Nucleus accumbens (tissue), 56 donors: Measurements from ENCODE around the gene CHD3.
A peak's percentile ranks its signal among the peaks of the same experiment; 100 is the strongest.

ENCODE experiments used
- DNase-seq, 56 donors: peaks; one replicate each; lab custom pipeline; 2025; lab: John Stamatoyannopoulos, UW

The CHD3 gene

DNA sequence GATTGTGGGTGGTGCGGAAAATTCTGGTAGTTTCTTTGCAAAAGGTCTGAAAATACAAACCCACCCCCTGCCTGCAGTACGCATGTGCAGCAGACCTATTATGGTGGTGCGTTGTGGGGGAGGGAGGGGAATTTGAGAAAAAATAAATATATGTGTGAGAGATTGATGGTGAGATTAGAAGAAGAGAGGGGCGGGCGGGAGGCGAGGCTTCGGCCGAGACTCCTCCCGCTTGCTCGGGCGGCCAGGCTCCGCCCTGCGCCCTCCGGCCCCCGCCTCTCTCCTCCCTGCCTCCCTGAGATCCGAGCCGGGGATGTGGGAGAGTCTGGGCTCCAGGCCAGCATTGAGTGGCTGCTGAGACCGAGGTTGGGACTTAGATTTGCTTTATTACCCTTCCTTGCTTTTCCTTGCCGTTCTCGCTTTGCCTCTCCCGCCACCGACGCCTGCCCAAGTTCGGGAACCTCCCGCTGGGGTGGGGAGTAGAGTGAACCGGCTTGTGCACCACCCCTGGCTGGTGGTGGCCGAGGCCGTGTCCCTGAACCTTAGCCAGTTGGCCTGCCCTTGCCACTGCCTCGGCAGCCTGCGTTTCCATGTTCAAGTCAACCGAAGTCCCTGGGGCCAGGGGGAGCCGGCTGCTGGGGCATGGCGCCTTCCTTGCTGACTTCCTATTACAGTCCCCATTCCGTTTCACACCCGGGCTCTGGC is 956 bp upstream of the CHD3 start:
- peak in 55 of 56 donors; percentile 34 to 93 (median 80) for DNase-seq

DNA sequence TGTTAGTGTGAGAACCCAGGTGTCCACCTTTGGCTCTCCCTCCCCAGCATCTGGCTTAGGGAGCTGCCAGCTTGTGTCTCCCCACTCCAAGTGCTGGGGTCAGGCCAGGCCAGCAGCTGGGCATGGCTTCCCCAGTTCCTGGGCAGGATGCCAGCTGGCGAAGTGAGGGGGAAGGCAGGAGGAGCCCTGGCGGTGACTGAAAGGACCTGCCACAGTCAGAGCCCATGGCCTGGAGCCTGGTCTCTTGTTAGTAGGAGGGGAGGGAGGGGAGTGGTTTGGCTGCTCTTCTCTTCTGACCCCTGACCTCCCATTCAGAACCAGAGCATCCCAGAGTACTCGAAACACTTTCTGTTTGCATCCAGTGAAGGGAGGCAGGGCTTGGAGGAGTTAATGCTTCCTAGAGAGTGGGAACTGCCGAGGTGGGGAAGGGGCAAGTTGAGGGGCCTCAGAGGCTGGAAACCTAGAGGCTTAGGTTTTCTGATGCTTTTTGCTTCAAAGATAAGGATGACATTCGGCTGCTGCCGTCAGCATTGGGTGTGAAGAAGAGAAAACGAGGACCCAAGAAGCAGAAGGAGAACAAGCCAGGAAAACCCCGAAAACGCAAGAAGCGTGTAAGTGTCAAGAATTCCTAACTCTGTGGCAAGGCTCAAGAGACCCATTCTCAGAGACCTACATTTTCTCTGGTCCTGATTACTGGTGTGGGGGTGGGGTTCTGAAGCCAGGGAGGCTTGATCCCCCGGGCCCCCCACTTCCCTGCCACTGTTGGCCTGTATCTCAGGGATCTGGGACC is 772 bp downstream of the CHD3 start:
- peak; percentile 50 to 99 (median 93) for DNase-seq

DNA sequence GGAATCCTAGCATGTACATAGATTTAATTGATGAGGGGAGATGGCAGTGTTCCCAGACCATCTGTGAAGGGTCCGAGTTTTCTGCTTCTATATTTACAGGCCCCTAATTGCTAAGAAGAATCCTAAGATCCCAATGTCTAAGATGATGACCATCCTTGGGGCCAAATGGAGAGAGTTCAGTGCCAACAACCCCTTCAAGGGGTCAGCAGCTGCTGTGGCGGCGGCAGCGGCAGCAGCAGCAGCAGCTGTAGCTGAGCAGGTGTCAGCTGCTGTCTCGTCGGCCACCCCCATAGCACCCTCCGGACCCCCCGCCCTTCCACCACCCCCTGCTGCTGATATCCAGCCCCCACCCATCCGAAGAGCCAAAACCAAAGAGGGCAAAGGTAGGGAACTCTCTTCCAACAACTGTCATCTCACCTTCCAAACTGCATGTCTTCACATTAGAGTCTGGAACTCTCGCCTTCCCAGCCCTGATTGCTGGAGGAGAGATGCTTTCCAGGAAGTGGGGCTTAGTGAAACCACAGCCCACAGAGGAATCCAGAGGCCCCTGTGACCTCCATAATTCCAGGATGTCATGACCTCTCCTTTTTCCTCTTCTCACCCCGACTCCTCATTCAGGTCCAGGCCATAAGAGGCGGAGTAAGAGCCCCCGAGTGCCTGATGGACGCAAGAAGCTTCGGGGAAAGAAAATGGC is 4.7 kb downstream of the CHD3 start:
- DNase-seq = no peak

DNA sequence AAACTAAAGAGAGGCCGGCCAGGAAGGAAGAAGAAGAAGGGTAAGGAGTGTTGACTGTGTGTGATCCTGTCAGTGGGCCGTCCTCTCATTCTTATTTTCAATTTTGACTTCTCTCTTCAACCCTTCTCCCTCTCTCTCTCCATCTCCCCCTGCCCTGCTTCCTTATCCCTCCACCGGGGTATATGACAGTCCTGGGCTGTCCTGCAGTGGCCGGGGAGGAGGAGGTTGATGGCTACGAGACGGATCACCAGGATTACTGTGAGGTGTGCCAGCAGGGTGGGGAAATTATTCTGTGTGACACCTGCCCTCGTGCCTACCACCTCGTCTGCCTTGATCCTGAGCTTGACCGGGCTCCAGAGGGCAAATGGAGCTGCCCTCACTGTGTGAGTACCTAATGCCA is 5.6 kb downstream of the CHD3 start:
- DNase-seq = no peak

DNA sequence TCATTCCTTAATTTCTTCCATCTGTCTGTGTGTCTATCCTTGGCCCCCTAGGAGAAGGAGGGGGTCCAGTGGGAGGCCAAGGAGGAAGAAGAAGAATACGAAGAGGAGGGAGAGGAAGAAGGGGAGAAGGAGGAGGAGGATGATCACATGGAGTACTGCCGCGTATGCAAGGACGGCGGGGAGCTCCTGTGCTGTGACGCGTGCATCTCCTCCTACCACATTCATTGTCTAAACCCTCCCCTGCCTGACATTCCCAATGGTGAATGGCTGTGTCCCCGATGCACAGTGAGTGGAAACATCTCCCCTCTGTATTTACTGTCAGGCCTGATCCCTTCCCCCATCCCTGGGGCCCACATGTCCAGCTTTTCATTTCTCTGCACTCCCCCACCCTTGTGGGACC is 6.3 kb downstream of the CHD3 start:
- peak in 8 of 56 donors; percentile 16 to 49 (median 38) for DNase-seq

DNA sequence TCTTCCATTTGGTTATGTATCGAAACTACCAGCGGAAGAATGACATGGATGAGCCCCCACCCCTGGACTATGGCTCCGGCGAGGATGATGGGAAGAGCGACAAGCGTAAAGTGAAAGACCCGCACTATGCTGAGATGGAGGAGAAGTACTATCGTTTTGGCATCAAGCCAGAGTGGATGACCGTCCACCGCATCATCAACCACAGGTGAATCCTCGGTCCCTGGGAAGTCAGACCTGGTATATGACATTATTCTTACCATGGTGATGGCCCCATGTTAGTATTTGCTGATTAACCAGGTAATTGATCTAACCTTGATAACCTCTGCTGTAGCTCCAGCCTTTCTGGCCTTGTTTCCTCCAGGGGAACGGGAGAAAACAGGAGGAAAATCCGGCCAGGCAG is 8.5 kb downstream of the CHD3 start:
- DNase-seq = no peak

DNA sequence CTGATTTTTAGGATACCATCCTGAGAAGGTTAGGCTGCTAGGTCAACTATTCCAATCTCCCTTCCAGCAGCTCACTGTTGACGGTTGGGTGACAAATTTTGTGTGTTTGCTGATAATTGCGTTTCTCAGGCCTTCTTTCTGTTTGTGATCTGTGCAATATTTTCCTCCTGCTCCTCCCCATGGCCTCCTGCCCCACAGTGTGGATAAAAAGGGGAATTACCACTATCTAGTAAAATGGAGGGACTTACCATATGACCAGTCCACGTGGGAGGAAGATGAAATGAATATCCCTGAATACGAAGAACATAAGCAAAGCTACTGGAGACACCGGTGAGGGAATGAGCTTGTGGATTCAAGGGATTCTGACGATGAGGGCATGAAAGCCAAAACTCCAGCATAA is 9.2 kb downstream of the CHD3 start:
- DNase-seq = peak in 15 of 56 donors; percentile 4 to 50 (median 16)

DNA sequence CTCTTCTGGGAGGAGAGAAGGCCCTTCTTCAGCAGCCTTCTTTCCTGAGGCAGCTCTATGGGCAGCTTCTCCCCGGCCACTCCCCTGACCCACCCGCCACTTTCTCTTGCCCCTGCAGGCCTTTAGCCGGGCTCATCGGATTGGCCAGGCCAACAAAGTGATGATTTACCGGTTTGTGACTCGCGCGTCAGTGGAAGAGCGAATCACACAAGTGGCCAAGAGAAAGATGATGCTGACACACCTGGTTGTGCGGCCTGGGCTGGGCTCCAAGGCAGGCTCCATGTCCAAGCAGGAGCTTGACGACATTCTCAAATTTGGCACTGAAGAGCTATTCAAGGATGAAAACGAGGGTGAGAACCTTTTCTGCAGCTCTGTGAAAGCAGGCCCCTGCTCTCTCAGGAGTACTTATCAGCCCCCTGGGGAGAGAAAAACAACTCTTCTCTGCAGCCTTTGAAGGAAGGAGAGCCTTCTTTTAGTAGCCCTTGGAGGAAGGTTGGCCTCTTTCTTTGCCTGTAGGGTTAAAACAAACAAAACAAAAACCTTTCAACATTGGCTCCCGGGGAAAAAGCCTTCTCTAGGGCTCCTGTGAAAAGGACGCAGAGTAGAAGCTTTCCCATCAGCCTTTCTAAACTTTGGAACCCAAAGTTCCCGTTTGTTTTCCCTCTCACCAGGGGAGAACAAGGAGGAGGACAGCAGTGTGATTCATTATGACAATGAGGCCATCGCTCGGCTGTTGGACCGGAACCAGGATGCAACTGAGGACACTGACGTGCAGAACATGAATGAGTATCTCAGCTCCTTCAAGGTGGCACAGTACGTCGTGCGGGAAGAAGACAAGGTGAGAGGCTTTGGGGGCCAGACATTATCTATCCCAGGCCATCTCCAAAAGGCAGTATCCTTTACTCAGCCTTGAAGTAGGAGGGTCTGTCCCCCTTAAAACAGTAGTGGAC is 14.8 kb downstream of the CHD3 start:
- DNase-seq = no peak

DNA sequence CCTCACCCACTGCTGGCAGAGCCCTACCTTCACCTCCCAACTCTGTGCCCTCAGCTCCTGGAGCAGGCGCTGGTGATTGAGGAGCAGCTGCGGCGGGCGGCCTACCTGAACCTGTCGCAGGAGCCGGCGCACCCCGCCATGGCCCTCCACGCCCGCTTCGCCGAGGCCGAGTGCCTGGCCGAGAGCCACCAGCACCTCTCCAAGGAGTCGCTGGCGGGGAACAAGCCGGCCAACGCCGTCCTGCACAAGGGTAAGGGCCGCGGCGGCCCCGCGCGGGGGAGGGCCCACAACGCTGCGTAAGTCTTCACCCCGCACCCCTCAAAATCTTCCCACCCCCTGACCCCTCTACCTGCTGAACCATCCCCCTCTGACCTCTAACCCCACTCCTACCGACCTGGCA is 20.5 kb downstream of the CHD3 start:
- DNase-seq = no peak

DNA sequence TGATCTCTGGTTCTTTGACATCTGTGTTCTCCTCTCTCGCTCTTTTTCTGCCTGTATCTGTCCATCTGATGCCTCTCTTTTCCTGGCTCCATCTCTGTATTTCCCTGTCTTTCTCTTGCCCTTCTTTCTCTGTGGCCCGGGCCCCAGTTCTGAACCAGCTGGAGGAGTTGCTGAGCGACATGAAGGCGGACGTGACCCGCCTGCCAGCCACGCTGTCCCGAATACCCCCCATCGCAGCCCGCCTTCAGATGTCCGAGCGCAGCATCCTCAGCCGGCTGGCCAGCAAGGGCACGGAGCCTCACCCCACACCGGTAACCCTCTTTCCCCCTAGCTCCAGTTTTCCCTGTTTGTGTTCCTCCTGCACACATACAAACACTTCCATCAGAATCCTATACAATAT is 21.7 kb downstream of the CHD3 start:
- no peak for DNase-seq

DNA sequence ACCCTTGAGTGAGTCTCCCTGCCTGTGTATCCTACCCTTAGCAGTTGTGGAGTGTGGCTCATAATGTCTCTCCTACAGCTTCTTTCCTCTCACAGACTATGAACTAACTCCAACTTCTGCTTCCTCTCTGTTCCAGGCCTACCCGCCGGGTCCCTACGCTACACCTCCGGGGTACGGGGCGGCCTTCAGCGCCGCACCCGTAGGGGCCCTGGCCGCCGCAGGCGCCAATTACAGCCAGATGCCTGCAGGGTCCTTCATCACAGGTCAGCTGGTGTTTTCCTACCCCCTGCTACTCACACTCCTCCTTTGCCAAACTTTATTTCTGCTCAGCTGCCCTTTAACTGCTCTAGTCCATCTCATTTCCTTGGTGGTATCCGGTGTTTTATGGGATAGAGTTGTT is 22.1 kb downstream of the CHD3 start:
- no peak for DNase-seq

DNA sequence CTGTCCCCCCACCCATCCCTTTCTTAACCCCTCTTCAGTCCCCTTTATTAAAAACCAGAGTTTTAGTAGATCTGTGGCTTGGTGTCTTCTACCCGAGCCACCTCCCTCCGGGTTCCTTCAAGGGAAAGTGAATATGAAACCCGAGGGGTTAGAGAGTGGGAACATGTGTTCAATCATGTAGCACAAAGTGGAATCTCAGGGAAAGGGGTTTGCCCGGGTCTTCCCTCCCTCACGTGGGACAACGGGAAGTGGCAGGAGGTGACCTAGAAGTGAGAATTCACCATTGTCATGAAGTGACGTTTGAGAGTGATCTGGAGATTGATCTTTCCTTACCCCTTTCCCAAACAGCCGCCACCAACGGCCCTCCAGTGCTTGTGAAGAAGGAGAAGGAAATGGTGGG is 22.5 kb downstream of the CHD3 start:
- DNase-seq = no peak

DNA sequence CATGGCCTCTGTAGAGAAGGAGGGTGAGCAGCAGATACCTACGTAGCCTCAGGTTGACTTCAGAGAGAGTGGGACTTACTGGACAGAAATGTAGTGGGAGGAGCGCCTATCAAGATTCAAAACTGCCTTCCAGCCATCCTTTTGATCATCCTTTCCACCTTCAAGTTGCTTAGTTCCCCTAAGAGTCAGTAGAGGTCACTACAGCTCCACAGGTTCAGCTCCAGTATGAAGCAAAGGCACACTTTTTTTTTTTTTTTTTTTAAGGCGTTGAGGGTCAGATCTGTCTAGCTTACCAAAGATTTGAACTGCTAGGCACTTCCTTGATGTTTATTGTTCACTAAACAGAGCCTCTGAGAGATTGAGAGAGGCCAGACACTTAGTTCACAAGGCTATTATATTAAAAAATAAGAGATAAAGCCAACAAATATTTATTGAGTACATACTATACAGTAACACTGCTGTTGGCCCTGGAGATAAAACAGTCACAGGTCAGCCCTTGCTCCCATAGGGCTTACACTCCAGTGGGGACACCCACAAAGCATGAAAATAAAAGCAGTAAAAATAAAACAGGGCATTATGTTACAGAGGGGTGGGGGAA is 24.4 kb downstream of the CHD3 start:
- peak in 7 of 56 donors; percentile 3 to 39 (median 13) for DNase-seq

DNA sequence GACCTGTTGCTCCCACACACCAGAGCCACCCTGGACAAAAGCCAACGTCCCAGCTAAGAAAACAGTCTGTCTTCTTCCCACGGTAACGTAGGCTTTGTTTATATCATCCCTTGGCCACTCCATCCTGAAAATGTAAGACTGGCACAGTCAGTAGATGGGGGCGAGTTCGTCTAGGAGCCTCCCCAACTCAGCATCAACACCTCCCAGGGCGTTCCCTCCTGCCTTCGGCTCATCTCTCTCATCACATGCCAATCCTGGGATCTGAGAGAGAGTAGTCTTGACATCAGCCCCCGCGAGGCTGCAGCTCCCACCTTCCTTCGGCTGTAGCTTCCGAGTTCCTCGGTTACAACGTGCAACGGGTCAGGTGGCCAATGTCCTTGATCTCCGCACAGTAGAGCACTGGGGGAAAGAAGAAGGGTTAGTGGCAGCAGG is 26.6 kb downstream of the CHD3 start:
- peak in 9 of 56 donors; percentile 51 to 82 (median 71) for DNase-seq

DNA sequence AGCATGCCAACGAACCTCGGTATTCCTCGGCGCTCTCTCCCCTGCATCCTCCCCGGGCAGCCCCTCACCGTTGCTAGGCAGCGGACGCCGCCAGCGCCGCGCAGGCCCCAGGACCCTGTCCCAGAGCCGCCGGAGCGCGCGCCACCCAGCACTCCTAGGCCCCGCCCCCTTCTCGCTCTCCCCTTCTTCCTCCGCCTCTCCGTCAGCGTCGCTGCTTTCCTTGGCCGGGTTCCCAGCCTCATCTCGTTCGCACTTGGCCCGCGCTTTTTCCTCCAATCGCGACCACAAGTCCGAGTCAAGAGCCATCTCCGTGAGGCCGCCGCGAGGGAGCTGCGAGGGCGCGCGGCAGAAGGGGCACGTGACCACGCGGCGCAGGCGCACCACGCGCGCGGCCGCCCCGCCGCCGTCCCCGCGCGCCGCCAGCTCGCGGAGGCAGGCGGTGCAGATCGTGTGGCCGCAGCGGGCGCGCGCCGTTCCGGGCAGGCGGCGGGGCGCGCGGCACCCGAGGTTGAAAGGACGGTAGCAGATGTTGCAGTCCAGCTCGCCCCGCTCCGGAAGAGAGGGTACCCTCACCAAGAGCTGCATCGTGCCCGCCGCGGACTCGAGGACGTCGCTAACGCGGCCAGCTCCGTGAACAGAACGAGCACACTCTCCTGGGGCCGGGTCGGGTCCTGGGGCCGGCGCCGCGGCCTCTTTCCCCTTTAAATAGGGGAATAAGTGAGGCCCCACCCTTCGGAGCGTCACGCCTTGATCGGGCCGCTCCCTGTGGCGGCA is 27.2 kb downstream of the CHD3 start, which contains the start of gene RNF227:
TSS of gene RNF227 (minus strand) at position 679 of the 774 bp plus-strand sequence. CDS start at position 585, 94 bp downstream.
- peak in 55 of 56 donors; percentile 31 to 90 (median 80) for DNase-seq

DNA sequence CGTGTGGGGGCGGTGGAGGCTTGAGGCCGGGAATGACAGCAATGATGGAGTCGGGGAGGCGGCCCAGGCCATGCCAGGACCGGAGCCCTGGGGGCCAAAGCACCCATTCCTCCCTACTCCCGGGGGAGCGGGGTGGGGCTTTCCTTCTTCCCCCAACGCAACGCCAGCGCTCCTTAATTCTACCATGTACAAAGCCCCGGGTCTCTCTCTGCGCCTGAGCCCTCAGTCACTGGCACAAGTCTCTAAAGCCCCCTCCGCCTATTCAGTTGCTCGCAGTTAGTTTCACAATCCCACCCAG is 27.7 kb downstream of the CHD3 start:
- DNase-seq = peak in 3 of 56 donors; percentile 5 to 70 (median 40)

DNA sequence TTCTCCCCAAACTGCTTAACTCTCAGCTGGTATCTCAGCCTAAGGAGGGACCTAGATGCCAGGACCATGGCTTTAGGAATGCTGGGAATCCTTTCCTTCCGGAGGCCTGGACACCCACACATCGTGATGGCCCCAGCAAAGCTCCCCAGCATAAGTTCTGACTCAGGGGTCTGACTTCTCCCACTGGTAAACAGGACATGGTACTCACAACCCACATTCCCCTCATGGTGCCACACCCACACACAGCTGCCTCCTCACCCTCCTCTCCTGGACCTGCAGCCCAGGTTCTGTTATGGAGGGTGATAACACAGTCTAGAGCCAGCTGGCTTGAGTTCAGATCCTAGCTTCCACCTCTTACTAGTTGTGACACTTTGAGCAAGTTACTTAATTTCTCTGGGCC is 28.2 kb downstream of the CHD3 start:
- DNase-seq = no peak

DNA sequence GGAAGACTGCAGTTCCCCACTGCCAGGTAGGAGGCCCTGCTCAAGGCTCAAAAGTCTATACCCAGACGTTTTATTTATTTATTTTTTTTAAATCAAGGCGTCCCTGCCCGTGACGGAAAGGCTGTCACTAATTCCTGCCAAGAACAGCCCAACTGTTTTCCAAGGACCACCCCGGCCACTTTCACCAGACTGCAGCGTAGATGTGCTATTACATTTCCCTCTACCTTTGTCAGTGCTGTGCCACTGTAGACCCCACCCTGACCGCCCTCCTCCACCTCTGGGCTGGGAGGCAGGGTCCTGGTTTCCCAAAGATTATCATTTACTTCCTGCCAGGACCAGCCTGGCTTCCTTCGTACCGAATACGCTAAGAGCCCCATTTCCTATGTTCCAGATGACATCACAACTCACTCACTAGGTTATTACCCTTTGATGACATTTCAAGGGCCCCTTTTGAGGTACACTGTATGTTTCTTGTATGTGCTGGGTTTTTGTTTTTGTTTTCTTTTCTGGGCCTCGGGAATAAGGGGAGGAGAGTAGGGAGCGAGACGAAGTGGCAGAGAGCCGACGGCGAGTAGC is 33.8 kb downstream of the CHD3 start:
- DNase-seq = no peak
